Islet precursor cell (in vitro differentiated cells): ENCODE results near the gene FA2H.
"Not testable (repeated sequence)": the region's sequence is repeated elsewhere in the genome, so short reads cannot be mapped to it uniquely, and the experiment has no call there.

Experiments used
- DNase-seq: peaks from one replicate; pipeline ENCODE4 v3.0.0-alpha.2; 2018

FA2H gene

DNA sequence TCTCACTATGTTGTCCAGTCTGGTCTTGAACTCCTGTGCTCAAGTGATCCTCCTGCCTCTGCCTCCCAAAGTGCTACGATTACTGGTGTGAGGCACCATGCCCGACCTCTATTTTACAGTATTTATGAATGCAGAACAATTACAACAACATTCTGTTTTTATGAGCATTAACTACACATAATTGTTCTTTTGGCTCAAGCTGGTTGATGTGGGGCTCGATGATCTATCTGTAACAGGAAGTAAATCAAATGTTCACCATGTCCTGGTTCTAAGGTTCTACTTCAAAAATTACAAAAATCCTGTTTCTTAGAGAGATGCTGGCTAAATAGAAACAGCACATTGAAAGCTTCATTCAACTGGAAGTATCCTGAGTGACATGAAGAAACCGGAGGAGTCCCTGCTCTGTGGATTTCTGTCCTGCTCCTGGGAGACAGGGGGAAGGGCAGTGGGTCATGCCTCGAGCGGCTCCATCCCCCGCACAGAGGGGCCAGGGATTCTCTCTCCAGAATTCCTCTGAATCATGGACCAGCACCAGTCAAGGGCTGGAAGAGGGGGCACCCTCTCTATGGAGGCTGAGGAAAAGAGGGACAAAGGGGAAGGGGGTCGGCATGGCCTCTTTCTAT lies 31.5 kb downstream of the FA2H start:
- no peak for DNase-seq

DNA sequence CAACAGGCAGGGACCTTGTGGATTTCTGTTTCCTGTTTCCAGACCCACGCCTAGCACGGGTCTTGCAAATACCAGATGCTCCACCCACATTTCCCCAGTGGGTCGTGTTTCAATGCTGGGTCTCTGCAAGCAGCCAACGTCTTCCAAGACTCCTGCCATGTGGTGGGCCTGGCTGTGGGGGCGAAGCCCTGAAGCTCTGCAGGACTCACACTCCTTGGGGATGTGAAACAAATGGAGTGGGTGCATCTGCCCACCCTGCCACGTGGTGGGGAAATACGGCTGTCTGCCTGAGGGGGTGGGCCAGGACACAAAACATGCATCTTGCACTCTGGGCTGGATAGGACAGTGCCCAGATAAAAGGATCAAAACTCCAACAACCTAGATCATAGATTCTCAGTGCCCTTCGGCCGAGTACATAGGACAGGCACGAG lies 32.6 kb downstream of the FA2H start:
- DNase-seq: no peak

DNA sequence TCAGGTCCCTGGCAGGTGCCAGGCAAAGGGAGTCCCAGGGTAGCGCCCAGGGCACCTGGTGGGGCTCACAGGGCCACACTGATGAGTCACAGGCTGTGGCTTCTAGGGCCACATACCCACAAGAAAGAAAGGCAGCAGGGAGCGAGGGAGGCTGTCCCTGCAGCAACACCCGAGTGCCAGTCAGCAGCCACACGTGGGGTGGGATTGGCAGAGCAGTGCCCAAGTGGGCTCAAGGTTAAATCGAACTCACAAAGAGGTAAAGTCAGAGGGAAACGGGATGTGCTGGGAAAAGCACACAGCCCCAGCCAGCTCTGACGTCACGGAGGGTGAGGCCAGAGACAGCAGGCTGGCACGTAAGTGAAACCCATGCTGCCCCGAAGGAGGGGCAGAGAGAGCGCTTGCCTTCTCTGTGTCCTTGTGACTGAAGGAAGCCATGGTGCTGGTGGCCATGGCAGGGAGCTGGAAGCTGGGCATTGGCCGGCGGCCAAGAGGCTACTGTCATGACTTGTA lies 33.8 kb downstream of the FA2H start:
- DNase-seq: no peak

DNA sequence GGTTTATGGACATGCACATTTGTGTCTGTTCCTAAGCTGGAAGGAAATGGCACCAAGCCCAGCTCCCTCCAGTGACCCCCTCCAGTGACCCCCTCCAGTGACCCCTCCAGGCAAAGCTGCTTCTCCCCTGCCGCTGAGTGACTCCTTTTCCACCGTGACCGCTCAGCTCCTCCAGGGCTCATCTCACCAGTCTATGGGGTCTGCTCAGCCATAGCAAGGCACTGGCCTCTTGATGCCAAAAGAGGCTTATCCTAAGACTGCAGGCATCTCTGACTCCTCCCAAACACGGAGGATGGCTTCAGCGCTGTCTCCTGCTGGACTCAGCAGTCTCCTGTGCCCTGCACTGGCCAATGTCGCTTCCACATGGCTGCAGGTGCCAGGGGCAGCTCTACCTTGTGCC lies 35.3 kb downstream of the FA2H start:
- no peak for DNase-seq

DNA sequence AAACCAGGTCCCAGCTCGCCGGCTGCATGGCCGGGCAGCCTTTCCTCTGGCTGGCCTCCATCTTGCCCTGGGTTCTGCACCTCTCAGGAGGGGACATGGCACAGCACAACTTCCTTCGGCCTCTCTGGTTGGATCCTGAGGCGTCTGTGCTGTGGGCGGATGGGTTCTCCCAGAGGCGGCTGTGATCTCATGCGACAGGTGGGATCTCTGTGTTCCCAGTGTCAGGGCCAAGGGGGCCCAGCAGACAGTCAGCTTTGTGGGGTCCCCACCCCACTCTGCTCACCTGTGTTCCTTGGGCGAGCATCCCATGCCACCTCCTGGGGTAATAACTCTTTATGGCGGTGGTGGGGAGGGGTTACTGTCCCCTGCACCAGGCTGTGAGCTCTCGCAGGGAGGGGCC lies 35.8 kb downstream of the FA2H start:
- no peak for DNase-seq

DNA sequence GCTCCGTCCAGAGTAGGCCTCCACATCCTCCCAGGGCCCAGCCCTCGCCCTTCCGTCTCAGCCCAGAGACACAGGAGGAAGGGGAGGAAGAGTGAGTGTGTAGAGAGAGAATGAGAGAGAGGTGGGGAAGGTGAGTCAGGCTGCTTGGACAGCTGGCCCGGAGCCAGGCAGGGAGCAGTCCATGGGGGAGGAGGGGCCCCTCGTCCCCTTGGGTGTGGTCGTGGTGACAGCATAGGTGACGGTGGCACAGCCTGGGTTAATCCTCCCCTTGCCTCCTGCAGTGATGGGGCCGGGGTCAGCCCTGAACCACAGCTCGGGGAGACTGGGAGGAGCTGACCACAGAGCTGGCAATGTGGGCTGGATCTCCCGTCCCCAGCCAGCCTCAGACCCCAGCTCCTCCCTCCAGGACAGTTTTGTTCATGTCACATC lies 36.5 kb downstream of the FA2H start:
- no peak for DNase-seq

DNA sequence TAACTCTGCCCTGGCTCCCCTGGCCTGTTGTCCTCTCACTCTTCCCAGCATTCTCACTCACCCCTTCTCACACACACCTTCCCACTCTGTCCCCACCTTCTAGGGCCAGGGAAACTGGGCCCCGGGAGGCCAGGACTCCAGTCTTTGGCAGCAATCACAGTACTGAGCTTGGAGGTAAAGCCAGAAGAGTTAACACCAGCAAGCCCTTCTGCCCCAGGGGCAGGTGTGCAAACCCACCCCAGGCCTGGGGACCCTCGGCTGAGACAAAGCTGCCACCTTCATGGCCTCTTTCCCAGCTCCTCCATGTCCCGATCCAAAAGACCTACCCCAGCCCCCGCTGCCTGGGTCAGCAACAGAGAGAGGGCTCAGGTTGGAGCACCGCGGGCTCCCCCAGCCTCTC lies 37.1 kb downstream of the FA2H start:
- DNase-seq: no peak

DNA sequence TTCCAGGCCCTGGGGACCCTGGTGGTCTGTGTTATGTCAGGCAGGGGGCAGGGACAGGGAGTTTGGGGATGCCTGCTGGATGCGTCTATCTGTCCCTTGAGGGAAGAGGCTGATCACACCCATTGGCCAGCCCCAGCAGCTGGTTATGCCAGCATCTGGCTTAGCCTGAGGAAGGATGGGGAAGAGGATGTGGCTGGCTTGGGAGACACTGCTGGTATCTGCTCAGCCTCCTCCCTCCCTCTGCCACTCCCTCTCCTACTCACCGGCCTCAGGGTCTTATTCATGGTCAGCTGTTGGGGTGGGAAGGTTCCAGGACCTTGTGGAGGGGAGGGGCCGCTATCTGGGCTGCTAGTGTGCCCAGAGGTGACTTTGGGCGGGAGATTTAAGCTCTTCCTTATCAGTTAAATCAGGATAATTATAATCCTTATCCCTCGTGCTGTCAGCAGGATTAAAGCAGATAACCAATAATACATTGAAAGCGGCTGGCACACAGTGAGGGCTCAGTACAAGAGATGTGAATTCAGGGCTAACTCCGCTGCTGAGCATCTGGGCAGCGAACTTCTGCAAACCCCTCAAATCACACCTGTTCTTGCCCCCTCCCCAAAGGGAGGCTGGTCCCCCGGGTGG lies 38.0 kb downstream of the FA2H start:
- DNase-seq: no peak

DNA sequence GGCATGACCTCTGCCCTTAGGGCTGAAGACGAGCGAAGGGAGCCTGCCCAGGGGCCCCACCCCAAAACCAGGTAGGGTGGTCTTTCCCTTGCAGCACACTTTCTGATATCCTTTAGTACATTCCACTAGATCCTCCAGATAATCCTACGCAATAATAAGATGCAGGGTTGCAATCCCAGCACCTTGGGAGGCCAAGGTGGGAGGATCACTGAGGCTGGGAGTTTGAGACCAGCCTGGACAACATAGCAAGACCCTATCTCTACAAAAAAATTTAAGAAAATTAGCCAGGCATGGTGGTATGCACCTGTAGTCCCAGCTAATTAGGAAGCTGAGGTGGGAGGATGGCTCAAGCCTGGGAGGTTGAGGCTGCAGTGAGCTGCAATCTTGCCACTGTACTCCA lies 39.1 kb downstream of the FA2H start:
- no peak for DNase-seq

DNA sequence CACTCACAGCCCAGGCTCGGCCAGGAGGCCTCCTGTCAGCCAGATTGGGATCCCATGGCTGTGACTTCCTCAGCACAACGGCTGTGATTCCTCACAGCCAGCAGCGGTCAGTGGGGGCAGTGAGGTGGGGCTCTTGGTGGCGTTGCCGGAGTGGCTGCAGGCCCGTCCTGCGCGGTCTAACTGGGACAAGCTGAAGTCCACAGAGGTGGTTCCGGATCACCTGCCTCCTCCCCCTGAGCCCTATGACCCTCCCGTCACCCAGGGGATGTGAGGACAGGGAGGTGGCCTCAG lies 39.5 kb downstream of the FA2H start:
- DNase-seq: no peak

DNA sequence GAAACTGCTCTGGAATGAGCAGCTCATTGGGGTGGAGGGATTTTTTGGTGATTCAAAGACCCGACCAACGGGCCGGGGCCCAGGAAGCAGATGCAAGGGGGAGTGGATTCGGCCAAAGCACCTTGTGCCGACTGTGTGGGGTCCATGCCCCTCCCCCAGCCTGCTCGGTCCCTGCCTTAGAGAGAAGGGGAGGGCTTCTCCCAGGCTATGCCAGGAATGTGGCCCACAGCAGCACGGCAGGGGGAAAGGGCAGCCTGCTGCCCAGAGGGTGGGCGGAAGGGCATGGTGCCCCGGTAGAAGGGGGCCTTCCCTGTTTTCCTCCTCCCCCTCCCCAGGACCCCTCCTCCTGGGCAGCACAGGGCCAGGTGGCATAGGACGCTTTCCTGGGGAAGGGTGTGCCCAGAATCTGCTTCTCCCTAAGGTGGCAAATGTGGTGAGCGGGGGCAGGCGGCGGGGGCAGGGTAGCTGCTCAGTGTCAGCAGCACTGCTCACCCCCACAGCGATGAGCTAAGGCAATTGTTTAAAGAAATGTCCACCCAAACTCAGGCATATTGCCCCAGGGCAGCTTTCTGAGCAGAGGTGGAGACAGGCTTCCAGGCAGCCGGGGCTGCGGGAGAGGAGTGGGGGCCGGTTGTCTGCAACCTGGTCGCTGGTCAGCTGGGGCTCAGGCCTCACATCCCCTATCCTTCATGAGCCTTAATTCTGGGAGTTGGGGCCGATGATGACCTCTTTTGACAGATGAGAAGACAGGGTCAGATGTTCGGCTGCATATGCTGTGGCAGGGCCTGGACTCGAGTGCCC lies 40.1 kb downstream of the FA2H start:
- DNase-seq: peak; percentile 74

DNA sequence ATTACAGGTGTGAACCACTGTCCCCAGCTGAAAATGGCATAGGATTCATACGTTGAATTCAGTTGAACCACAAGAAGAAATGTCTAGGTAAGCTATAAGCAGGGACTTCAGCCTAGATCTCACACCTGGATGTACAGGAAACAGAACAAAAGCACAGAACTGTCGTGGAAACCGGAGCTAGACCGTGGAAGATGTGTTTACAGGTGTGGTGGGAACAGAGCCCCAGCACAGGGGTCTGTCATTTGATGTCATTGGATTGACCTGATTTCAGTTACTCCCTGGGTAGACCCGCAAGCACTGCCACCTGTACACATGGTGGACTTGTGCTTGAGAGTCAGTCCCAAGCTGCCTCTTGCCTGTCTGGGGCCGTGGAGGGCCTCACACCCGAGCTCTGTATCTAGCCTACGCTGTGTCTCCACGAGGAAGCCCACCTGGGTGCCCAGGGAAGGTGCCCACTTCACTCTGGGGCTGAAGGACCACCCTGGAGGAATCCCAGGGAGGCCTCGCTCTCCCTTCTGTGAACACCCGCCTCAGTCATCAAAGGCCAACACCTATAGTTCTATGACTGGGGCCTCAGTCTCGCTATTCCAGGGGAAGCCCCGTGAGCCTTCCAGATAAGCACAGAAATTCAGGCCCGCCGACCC lies 41.8 kb downstream of the FA2H start:
- DNase-seq: no peak

DNA sequence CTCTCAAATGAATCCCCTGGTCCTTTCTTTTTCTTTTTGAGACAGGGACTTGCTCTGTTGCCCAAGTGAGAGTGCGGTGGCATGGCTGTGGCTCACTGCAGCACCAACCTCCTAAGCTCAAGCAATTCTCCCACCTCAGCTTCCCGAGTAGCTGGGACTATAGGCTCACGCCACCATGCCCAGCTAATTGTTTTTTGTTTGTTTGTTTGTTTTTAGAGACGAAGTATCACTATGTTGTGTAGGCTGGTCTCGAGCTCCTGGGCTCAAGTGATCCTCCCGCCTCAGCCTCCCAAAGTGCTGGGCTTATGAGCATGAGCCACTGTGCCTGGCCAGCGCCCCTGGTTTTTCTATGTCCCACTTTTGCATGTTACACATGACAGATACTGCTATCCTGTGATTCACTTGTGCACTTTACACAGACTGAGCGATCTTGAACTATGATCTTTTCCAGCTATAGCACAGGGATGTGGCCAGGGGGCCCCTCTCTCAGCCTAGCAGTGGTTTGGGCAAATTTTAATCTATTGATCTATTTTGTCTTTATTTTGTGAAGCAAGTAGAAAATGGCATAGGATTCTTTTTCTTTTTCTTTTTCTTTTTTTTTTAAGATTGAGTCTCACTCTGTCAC lies 42.7 kb downstream of the FA2H start:
- no peak for DNase-seq

DNA sequence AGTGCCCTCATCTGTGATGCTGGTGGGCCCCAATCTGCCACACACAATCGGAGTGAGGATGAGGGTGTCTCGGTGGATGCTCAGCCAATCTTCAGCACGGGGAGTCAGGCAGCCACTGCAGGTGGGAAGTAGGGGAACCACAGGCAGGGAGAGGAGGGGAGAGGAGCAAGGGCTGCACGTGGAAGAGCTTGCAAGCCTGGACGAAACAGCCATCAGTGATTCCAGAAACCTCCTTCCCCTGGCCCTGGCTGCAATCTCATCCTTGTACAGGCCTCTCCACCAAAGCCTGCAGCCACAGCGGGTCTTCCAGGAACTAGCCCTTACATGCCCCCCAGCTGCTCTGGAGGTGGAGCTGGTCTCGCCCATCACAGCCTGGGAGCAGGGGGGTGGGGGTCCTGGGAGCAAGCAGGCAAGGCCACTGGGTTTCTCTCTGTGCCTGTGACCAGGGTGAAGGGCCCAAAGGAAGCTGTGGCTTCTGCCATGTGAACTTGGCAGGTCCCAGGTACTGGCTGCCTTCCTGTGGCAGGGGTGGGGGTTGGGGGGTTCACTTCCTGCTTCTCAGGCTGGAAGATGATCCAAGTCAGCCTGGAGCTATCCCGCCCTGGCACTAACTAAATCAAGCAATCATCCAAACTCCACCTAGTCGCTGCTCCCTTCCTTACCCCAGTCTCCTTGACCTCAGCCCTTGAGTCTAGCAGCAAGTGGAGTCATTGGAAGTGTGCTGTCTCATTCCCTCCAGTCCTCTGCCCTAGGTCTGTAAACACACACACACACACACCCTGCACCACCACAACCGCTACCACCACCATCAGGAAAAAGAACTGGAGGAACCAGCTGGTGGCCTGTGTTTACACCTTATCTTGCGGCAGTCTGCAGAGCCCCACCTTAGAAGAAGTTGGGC lies 44.6 kb downstream of the FA2H start:
- no peak for DNase-seq

DNA sequence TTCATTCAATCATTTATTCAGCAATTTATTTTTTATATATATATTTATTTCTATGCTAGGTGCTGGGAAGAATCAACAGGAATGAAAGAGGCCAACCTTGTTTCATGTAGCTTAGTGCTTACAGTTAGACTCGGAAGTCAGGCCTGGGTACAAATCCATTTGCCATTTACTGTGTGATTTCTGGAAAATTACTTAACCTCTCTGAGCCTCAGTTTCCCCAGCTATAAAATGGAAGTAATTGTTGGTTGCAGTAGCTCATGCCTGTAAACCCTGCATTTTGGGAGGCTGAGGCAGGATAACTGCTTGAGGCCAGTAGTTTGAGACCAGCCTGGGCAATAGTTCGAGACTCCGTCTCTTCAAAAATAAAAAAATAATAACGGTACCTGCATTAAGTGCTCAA lies 46.7 kb downstream of the FA2H start:
- DNase-seq: no peak

DNA sequence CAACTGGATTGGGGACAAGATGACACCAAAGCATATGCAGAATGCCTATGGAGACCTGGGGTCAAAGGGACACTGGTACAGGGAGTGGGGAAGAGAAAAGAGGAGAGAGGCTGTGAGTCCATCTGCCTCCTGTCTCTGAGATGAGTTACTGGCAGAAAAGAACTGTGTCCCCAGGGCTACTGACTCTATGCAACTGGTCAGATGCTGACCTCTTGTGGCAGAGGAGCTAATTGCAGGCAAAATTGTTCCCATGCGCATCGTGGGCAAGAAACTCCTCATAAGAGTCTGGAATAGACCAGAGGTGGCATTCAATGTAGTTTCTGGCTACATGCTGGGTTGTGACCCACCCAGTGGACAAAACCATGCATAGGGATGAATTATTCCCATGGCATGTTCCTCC lies 47.9 kb downstream of the FA2H start:
- DNase-seq: no peak

DNA sequence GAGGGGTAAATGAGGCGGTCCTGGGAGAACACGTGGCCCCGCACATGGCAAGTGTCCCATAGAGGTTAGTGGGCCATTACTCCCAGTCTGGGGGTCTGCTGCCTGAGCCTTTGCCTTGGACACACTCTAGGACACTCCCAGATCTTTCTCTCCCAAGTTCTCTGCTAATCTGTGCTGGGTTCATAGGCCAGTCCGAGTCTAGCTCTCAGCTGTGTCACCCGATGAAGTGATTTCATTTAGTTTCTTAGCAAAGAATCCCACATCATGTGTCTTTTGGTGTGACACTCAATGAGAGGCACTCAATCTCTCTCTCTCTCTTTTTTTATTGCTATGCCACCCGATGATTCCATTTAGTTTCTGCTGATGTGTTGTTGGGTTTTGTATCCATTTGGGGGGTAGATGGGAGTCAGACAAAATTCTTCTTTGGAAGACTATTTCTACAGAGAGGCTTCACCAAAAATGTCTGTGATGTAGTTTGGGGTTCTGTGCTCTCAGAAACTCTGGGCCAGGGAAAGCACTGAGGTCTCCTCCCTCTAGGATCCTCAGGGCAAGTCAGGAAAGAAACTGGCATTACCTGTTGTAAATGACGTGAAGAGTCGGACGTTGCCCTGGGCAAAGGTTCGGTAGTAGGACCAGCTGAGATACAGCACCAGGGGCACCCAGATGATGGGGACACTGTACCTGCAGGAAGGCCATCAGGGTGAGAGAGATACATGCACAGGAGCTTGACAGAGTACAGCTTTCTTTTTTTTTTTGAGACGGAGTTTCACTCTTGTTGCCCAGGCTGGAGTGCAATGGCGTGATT lies 48.8 kb downstream of the FA2H start:
- DNase-seq: no peak

DNA sequence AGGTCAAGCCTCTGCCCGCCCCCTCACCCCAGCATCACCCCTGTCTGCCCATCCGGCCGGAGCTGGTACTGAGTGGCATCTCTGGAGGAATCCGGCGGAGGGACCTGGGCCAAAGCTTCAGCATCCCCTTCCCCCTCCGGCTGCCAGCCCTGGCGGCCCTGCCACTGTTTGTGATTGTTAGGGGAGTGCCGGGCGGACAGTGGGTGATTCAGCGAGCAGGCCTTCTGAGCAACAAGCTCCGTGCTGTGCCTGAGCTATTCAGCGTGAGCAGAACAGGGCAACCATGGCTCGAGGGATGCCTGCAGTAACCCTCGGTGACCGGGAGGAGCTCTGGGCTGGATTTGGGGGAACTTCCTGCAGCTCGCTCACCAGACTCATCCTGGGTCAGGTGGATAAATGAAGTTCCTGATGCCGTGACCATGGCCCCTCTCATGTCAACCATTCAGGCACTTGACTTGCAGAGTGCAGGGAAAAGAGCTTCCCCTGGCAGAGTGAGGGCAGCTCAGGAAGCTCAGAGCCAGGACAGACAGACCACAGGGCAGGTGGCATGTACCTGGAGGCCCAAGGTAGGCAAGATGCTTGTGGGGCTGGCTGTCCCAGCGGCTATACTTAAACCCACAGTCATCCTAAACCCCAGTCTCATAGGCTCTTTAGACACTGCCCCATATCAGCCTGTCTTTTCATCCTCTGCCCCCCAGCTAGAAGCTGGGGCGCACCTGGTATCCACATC lies 49.6 kb downstream of the FA2H start:
- no peak for DNase-seq

DNA sequence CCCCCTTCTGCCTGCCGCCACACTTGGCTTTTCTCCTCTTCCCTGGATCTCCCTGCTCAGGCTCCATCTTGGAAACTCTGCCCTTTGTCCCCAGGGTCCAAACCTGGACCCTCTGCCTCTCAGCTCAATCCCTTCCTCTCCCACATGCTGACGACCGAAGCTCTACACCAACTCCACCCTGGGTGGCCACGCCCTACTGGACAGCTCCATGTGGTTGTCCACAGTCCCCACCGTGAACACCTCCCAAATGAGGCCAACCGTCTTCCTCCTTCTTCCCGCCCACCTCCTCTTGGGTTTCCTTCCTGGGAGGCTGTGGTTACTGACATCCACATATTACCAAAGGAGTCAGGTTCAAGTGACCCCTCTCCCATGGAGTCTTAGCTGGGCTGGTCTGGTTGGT lies 51.4 kb downstream of the FA2H start:
- no peak for DNase-seq

DNA sequence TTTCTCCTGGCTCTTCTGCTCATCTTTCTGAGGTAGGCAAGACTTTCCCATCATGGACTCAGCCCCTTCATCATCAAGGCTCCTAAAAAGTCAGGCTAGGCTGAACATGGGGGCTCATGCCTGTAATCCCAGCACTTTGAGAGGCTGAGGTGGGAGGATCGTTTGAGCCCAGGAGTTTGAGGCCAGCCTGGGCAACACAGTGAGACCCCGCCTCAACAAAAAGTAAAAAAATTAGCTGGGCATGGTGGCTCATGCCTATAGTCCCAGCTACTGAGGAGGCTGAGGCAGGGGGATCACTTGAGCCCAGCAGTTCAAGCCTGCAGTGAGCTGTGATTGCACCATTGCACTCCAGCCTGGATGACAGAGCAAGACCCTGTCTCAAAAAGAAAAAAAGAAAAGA lies 52.5 kb downstream of the FA2H start:
- not testable (repeated sequence) for DNase-seq

DNA sequence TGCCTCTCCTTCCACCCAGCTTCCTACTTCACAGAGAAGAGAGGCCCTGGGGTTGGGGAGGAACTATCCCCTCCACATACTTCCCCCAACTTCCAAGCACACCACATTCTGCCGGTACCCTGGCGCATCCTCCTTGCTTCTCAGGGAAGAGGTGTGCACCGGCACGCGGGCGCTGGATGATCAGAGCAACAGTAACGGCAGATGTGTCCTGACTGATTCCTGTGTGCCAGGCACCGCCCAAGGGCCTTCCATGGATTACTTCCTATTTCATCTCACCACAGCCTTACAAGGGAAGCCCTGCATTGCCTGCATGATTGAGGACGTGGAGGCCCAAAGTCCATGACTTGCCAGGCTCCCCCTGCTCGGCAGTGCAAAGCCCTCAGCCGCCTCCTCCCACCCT lies 52.9 kb downstream of the FA2H start:
- DNase-seq: no peak
